GM13977 (cell line): ENCODE data around the gene CNOT10.
"Not testable (repeated sequence)": the region's sequence is repeated elsewhere in the genome, so short reads cannot be mapped to it uniquely, and the experiment has no call there.

Experiments
- DNase-seq: peaks from one replicate; pipeline ENCODE4 v3.0.0; 2012; ENCODE audit warnings: low spot score
- CTCF ChIP-seq: IDR thresholded peaks from 2 replicates; pipeline ENCODE4 v1.5.1; 2012; ENCODE audit warnings: mild to moderate bottlenecking, control low read depth; ENCODE audit not compliant: insufficient read depth; ENCODE audit errors: extremely low read depth, missing control alignments
- in situ Hi-C: fragments of 300-500 bp; cut with MboI; formaldehyde crosslinking; loops from one replicate; pipeline ENCODE4 v1.12.0; 2022; ENCODE audit warnings: low sequenced_read_pairs, low pct_unique_long_range_greater_than_20kb, mixed read lengths, inconsistent platforms; ENCODE audit not compliant: unreplicated experiment

Gene CNOT10

GRCh38 chr3:32791833-32792232, 106.8 kb downstream of the CNOT10 start:
- TF ChIP-seq CTCF, result no peak
- DNase-seq, result no peak

GRCh38 chr3:32794487-32795308, 109.7 kb downstream of the CNOT10 start:
- in situ Hi-C loops, result no loop called here
- no peak for DNase-seq
- no peak for TF ChIP-seq CTCF

More at GRCh38 chr3:32791833-32792232, 106.8 kb downstream of the CNOT10 start:
- in situ Hi-C loops, result no loop called here

GRCh38 chr3:32796384-32796950, 111.5 kb downstream of the CNOT10 start:
- DNase-seq, in situ Hi-C loops: not testable (repeated sequence)

GRCh38 chr3:32797776-32798175, 112.8 kb downstream of the CNOT10 start:
- in situ Hi-C loops, result no loop called here
- DNase-seq, result no peak
- no peak for TF ChIP-seq CTCF

- in situ Hi-C loops, DNase-seq: not testable (repeated sequence)
Measured at GRCh38 chr3:32801440-32801839, 116.5 kb downstream of the CNOT10 start.

GRCh38 chr3:32813180-32813579, 128.2 kb downstream of the CNOT10 start:
- in situ Hi-C loops, result no loop called here
- no peak for TF ChIP-seq CTCF
- DNase-seq, result no peak

GRCh38 chr3:32814361-32814760, 129.4 kb downstream of the CNOT10 start:
- no peak for TF ChIP-seq CTCF
- DNase-seq, result no peak
- in situ Hi-C loops, result no loop called here
